ENCODE results near the gene IGHMBP2.

- no peak for TF ChIP-seq POLR2A (IDR thresholded peaks at IDR 0.05)
- TF ChIP-seq POLR2AphosphoS5 (IDR thresholded peaks at IDR 0.05) = no peak
- TF ChIP-seq, protein P1, sequence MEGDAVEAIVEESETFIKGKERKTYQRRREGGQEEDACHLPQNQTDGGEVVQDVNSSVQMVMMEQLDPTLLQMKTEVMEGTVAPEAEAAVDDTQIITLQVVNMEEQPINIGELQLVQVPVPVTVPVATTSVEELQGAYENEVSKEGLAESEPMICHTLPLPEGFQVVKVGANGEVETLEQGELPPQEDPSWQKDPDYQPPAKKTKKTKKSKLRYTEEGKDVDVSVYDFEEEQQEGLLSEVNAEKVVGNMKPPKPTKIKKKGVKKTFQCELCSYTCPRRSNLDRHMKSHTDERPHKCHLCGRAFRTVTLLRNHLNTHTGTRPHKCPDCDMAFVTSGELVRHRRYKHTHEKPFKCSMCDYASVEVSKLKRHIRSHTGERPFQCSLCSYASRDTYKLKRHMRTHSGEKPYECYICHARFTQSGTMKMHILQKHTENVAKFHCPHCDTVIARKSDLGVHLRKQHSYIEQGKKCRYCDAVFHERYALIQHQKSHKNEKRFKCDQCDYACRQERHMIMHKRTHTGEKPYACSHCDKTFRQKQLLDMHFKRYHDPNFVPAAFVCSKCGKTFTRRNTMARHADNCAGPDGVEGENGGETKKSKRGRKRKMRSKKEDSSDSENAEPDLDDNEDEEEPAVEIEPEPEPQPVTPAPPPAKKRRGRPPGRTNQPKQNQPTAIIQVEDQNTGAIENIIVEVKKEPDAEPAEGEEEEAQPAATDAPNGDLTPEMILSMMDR (IDR thresholded peaks at IDR 0.05) = no peak
Observed at GRCh38 chr11:68978626-68978930, 74.9 kb downstream of the IGHMBP2 start.

All from suprapubic skin (tissue), 4 donors.